IMR-90 (cell line): ENCODE measurements around the gene GLYAT. TPM values are rescaled to one million over a fixed set of nuclear protein-coding genes. Genes with fewer than 3 reads are reported as not detected.

Experiments
- ATAC-seq: fragments of 200-7000 bp; cut with Tn5 transposase; 2 replicates; pipeline ENCODE4 v1.9.1; 2020; ENCODE audit warnings: low read depth, mild to moderate bottlenecking, moderate library complexity
- BruUV-seq: library from RNA; stranded (reverse); fragments of 400-500 nt; replicated peaks from 2 replicates; lab custom pipeline; 2021; lab: Mats Ljungman, UMichigan
- CTCF ChIA-PET: fragments of 300-600 bp; formaldehyde crosslinking; extraction: SDS; loops from one replicate; lab custom pipeline; 2021; ENCODE audit warnings: antibody characterized with exemption; lab: Yijun Ruan, JAX
- POLR2A ChIA-PET: fragments of 300-600 bp; sonication (Branson Sonifier 250); formaldehyde crosslinking; loops from one replicate; lab custom pipeline; 2022; ENCODE audit warnings: antibody characterized with exemption; ENCODE audit not compliant: unreplicated experiment; lab: Charles Lee
- DNase-seq: peaks from one replicate; pipeline ENCODE4 v3.0.0; 2013
- H2AFZ ChIP-seq: replicated peaks from 2 replicates; pipeline ENCODE3; 2013; ENCODE audit warnings: low read length, mild to moderate bottlenecking; ENCODE audit not compliant: poor library complexity
- H2AK5ac ChIP-seq: 2 replicates; pipeline ENCODE4 v1.6.1; 2013; ENCODE audit warnings: low read depth, low read length, inconsistent platforms
- H2AK9ac ChIP-seq: replicated peaks from 2 replicates; pipeline ENCODE3; 2013; ENCODE audit warnings: mild to moderate bottlenecking, low read depth, low read length, moderate library complexity; ENCODE audit not compliant: poor library complexity
- H2BK120ac ChIP-seq: 2 replicates; pipeline ENCODE4 v1.6.1; 2013; ENCODE audit warnings: low read depth, low read length, inconsistent platforms
- H2BK15ac ChIP-seq: 3 replicates; pipeline ENCODE4 v1.6.1; 2013; ENCODE audit warnings: low read depth, low read length, inconsistent platforms
- H2BK20ac ChIP-seq: 2 replicates; pipeline ENCODE4 v1.6.1; 2013; ENCODE audit warnings: low read depth, mild to moderate bottlenecking, inconsistent platforms, low read length, moderate library complexity
- H2BK5ac ChIP-seq: 2 replicates; pipeline ENCODE4 v1.6.1; 2013; ENCODE audit warnings: mild to moderate bottlenecking, low read depth, low read length, inconsistent platforms; ENCODE audit not compliant: poor library complexity, severe bottlenecking
- H3K14ac ChIP-seq: replicated peaks from 2 replicates; pipeline ENCODE4 v1.6.1; 2013; ENCODE audit warnings: low read depth, low read length, inconsistent platforms
- H3K18ac ChIP-seq: 2 replicates; pipeline ENCODE4 v1.6.1; 2013; ENCODE audit warnings: low read depth, low read length, control low read depth
- H3K23ac ChIP-seq: 2 replicates; pipeline ENCODE4 v1.6.1; 2013; ENCODE audit warnings: low read depth, low read length, inconsistent platforms
- H3K27ac ChIP-seq: 2 replicates; pipeline ENCODE4 v1.5.1; 2013; ENCODE audit warnings: mild to moderate bottlenecking, control low read depth, low read length; ENCODE audit not compliant: insufficient read depth
- H3K27me3 ChIP-seq: 2 replicates; pipeline ENCODE4 v1.6.1; 2013; ENCODE audit warnings: low read length; ENCODE audit not compliant: control insufficient read depth, insufficient read depth
- H3K36me3 ChIP-seq: 2 replicates; pipeline ENCODE4 v1.6.1; 2013; ENCODE audit warnings: low read length, mixed read lengths; ENCODE audit not compliant: control insufficient read depth, insufficient read depth
- H3K4ac ChIP-seq: 2 replicates; pipeline ENCODE4 v1.6.1; 2013; ENCODE audit warnings: low read depth, low read length, inconsistent platforms
- H3K4me1 ChIP-seq: 2 replicates; pipeline ENCODE4 v1.6.1; 2013; ENCODE audit warnings: low read length, mixed read lengths; ENCODE audit not compliant: control insufficient read depth, insufficient read depth
- H3K4me2 ChIP-seq: 2 replicates; pipeline ENCODE4 v1.6.1; 2013; ENCODE audit warnings: low read depth, mild to moderate bottlenecking, control low read depth, low read length, moderate library complexity
- H3K4me3 ChIP-seq: 2 replicates; pipeline ENCODE4 v1.5.1; 2013; ENCODE audit warnings: low read depth, mild to moderate bottlenecking, control low read depth, low read length, moderate library complexity; ENCODE audit not compliant: insufficient read depth
- H3K56ac ChIP-seq: 2 replicates; pipeline ENCODE4 v1.6.1; 2013; ENCODE audit warnings: low read length, inconsistent platforms; ENCODE audit not compliant: insufficient read depth; ENCODE audit errors: extremely low read depth
- H3K79me1 ChIP-seq, 2 experiments: 2 replicates each; pipeline ENCODE4 v1.6.1; 2013; ENCODE audit warnings: low read length in 2 of 2, inconsistent platforms in 1 of 2, low read depth in 1 of 2
- H3K9ac ChIP-seq: 2 replicates; pipeline ENCODE4 v1.6.1; 2013; ENCODE audit warnings: low read depth, low read length, control low read depth
- H3K9me1 ChIP-seq: 2 replicates; pipeline ENCODE4 v1.6.1; 2013; ENCODE audit warnings: low read length, inconsistent platforms; ENCODE audit not compliant: insufficient read depth
- H3K9me3 ChIP-seq: 2 replicates; pipeline ENCODE4 v1.6.1; 2013; ENCODE audit warnings: low read length; ENCODE audit not compliant: control insufficient read depth, insufficient read depth
- H4K20me1 ChIP-seq: 2 replicates; pipeline ENCODE4 v1.6.1; 2013; ENCODE audit warnings: low read length, inconsistent platforms; ENCODE audit not compliant: insufficient read depth
- H4K5ac ChIP-seq: 2 replicates; pipeline ENCODE4 v1.6.1; 2013; ENCODE audit warnings: mild to moderate bottlenecking, low read depth, low read length, control low read depth
- H4K8ac ChIP-seq, 2 experiments: 2 replicates each; pipeline ENCODE4 v1.6.1; 2013; ENCODE audit warnings: low read depth in 2 of 2, low read length in 2 of 2, control low read depth in 1 of 2, inconsistent platforms in 1 of 2
- H4K91ac ChIP-seq: 2 replicates; pipeline ENCODE4 v1.6.1; 2013; ENCODE audit warnings: low read depth, low read length, inconsistent platforms; ENCODE audit not compliant: insufficient read depth
- BHLHE40 ChIP-seq: fragments of 150-350 bp; IDR thresholded peaks from 2 replicates; pipeline ENCODE4 v1.6.1; 2016; ENCODE audit warnings: mild to moderate bottlenecking, low read depth, low read length
- CEBPB ChIP-seq: IDR thresholded peaks from 2 replicates; pipeline ENCODE4 v1.6.1; 2012; ENCODE audit warnings: low read depth, low read length, improper control_type of control experiment
- CHD1 ChIP-seq: IDR thresholded peaks from 2 replicates; pipeline ENCODE4 v1.6.1; 2012; ENCODE audit warnings: low read depth, low read length, improper control_type of control experiment
- FOS ChIP-seq: fragments of 150-350 bp; IDR thresholded peaks from 2 replicates; pipeline ENCODE4 v1.6.1; 2016; ENCODE audit warnings: low read depth, low read length
- MAFK ChIP-seq: IDR thresholded peaks from 2 replicates; pipeline ENCODE4 v1.6.1; 2012; ENCODE audit warnings: low read depth, low read length, improper control_type of control experiment
- MAZ ChIP-seq: IDR thresholded peaks from 2 replicates; pipeline ENCODE4 v1.6.1; 2012; ENCODE audit warnings: low read depth, mild to moderate bottlenecking, low read length, improper control_type of control experiment, moderate library complexity, borderline replicate concordance
- MXI1 ChIP-seq: IDR thresholded peaks from 2 replicates; pipeline ENCODE4 v1.6.1; 2012; ENCODE audit warnings: low read depth, mild to moderate bottlenecking, low read length, moderate library complexity, borderline replicate concordance
- NFE2L2 ChIP-seq: fragments of 150-350 bp; IDR thresholded peaks from 2 replicates; pipeline ENCODE4 v1.6.1; 2016; ENCODE audit warnings: low read depth, mild to moderate bottlenecking, low read length
- POLR2A ChIP-seq: IDR thresholded peaks from 2 replicates; pipeline ENCODE4 v1.6.1; 2012; ENCODE audit warnings: mild to moderate bottlenecking, low read depth, low read length
- RAD21 ChIP-seq: IDR thresholded peaks from 2 replicates; pipeline ENCODE4 v1.6.1; 2012; ENCODE audit warnings: low read length, improper control_type of control experiment
- RCOR1 ChIP-seq: IDR thresholded peaks from 2 replicates; pipeline ENCODE4 v1.6.1; 2012; ENCODE audit warnings: mild to moderate bottlenecking, low read length, improper control_type of control experiment; ENCODE audit not compliant: insufficient replicate concordance
- RFX5 ChIP-seq: IDR thresholded peaks from 2 replicates; pipeline ENCODE4 v1.8.0; 2012; ENCODE audit warnings: low read depth, mild to moderate bottlenecking, low read length, moderate library complexity
- SMC3 ChIP-seq: fragments of 150-350 bp; IDR thresholded peaks from 2 replicates; pipeline ENCODE4 v1.6.1; 2016; ENCODE audit warnings: low read depth, mild to moderate bottlenecking, antibody characterized with exemption, low read length, moderate library complexity
- dilution Hi-C: fragments of 300-500 bp; cut with HindIII; formaldehyde crosslinking; loops from one replicate; pipeline ENCODE4 v1.14.3; 2018; ENCODE audit warnings: low sequenced_read_pairs; ENCODE audit not compliant: unreplicated experiment
- in situ Hi-C: fragments of 300-500 bp; cut with MboI; formaldehyde crosslinking; loops from 3 replicates; pipeline ENCODE4 v1.14.3; 2019; ENCODE audit warnings: low sequenced_read_pairs, inconsistent platforms, mixed read lengths
- intact Hi-C: fragments of 100-400 bp; cut with micrococcal nuclease; formaldehyde crosslinking; loops from 2 replicates; pipeline ENCODE4 v1.10.0; 2022
- polyA plus RNA-seq, 3 experiments: library from polyadenylated mRNA; depleted of rRNA; stranded (reverse); fragments of >200 nt; gene quantifications; 2 replicates each; pipeline ENCODE4 v1.2.3, GENCODE V29; 2012; ENCODE audit warnings: low replicate concordance in 1 of 3
- total RNA-seq: library from RNA; depleted of rRNA; stranded (reverse); fragments of >200 nt; gene quantifications from 2 replicates; pipeline ENCODE4 v1.2.3, GENCODE V29; 2012
- TF ChIP-seq, protein P1 (sequence below): fragments of 150-350 bp; IDR thresholded peaks from 2 replicates; pipeline ENCODE4 v1.6.1; 2016; ENCODE audit warnings: low read depth, mild to moderate bottlenecking, low read length, moderate library complexity, borderline replicate concordance
- TF ChIP-seq, protein P2 (sequence below): fragments of 150-350 bp; IDR thresholded peaks from 2 replicates; pipeline ENCODE4 v1.6.1; 2017; ENCODE audit warnings: mild to moderate bottlenecking, antibody characterized with exemption, low read length, low read depth
- TF ChIP-seq, protein P3 (sequence below): conservative IDR thresholded peaks from 2 replicates; pipeline ENCODE4 v1.5.1; 2012; ENCODE audit warnings: mild to moderate bottlenecking, low read depth, low read length, improper control_type of control experiment

Gene GLYAT
- total and polyA plus RNA-seq, 2 of the 4 experiments (the other 2 are of a cell fraction) = not detected

DNA sequence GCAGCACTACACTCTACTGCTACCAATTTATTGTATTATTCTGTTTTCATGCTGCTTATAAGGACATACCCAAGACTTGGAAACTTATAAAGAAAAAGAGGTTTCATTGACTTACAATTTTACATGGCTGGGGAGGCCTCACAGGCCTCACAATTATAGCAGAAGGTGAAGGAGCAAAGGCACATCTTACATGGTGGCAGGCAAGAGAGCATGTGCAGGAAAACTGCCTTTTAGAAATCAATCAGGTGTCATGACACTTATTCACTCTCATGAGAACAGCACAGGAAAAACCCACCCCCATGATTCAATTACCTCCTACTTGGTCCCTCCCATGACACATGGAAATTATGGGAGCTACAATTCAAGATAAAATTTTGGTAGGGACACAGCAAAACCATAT lies 49.6 kb upstream of the GLYAT start:
- DNase-seq = no peak
- no peak overlapping the region for H3K27ac ChIP-seq
- no TSS peak for BruUV-seq
- H3K27me3 ChIP-seq = no peaks in the 10 kb centered on the region
- in situ Hi-C loops = no loop called here
- no peak overlapping the region for H4K8ac ChIP-seq
- H4K91ac ChIP-seq = no peak overlapping the region
- H3K4me2 ChIP-seq = no peak overlapping the region
- no peak overlapping the region for H2AK5ac ChIP-seq
- no peak overlapping the region for H3K4ac ChIP-seq
- no peaks in the 10 kb centered on the region for H3K4me1 ChIP-seq
- POLR2A ChIA-PET = no interaction called here
- TF ChIP-seq RCOR1 = no peak
- TF ChIP-seq SMC3 = no peak
- no peak for TF ChIP-seq MAZ
- TF ChIP-seq NFE2L2 = no peak
- no peak for TF ChIP-seq BHLHE40
- TF ChIP-seq, protein P1, sequence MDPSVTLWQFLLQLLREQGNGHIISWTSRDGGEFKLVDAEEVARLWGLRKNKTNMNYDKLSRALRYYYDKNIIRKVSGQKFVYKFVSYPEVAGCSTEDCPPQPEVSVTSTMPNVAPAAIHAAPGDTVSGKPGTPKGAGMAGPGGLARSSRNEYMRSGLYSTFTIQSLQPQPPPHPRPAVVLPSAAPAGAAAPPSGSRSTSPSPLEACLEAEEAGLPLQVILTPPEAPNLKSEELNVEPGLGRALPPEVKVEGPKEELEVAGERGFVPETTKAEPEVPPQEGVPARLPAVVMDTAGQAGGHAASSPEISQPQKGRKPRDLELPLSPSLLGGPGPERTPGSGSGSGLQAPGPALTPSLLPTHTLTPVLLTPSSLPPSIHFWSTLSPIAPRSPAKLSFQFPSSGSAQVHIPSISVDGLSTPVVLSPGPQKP = no peak
- no peak for TF ChIP-seq CEBPB
- TF ChIP-seq RFX5 = no peak
- TF ChIP-seq FOS = no peak
- no peak for TF ChIP-seq CHD1
- TF ChIP-seq RAD21 = no peak
- TF ChIP-seq MAFK = no peak
- no peak for TF ChIP-seq POLR2A
- TF ChIP-seq MXI1 = no peak
- TF ChIP-seq, protein P2, sequence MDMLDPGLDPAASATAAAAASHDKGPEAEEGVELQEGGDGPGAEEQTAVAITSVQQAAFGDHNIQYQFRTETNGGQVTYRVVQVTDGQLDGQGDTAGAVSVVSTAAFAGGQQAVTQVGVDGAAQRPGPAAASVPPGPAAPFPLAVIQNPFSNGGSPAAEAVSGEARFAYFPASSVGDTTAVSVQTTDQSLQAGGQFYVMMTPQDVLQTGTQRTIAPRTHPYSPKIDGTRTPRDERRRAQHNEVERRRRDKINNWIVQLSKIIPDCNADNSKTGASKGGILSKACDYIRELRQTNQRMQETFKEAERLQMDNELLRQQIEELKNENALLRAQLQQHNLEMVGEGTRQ = no peak
- TF ChIP-seq, protein P3, sequence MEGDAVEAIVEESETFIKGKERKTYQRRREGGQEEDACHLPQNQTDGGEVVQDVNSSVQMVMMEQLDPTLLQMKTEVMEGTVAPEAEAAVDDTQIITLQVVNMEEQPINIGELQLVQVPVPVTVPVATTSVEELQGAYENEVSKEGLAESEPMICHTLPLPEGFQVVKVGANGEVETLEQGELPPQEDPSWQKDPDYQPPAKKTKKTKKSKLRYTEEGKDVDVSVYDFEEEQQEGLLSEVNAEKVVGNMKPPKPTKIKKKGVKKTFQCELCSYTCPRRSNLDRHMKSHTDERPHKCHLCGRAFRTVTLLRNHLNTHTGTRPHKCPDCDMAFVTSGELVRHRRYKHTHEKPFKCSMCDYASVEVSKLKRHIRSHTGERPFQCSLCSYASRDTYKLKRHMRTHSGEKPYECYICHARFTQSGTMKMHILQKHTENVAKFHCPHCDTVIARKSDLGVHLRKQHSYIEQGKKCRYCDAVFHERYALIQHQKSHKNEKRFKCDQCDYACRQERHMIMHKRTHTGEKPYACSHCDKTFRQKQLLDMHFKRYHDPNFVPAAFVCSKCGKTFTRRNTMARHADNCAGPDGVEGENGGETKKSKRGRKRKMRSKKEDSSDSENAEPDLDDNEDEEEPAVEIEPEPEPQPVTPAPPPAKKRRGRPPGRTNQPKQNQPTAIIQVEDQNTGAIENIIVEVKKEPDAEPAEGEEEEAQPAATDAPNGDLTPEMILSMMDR = no peak
- H4K20me1 ChIP-seq = no peaks in the 10 kb centered on the region
- H3K9me3 ChIP-seq = no peaks in the 10 kb centered on the region
- no peak overlapping the region for H2AK9ac ChIP-seq
- no peak overlapping the region for H3K14ac ChIP-seq
- H3K36me3 ChIP-seq = no peaks in the 10 kb centered on the region
- intact Hi-C loops = no loop called here
- dilution Hi-C loops = no loop called here
- no peak overlapping the region for H4K5ac ChIP-seq
- no peaks in the 10 kb centered on the region for H3K79me1 ChIP-seq
- H3K9me1 ChIP-seq = no peaks in the 10 kb centered on the region
- H3K56ac ChIP-seq = no peak overlapping the region
- no peak overlapping the region for H2BK120ac ChIP-seq
- H3K9ac ChIP-seq = no peak overlapping the region
- no peak overlapping the region for H2AFZ ChIP-seq
- H2BK5ac ChIP-seq = no peak overlapping the region
- no peak for ATAC-seq
- H2BK20ac ChIP-seq = no peak overlapping the region
- CTCF ChIA-PET = no interaction called here
- no peak overlapping the region for H3K23ac ChIP-seq
- no peak overlapping the region for H2BK15ac ChIP-seq
- no peak overlapping the region for H3K4me3 ChIP-seq
- no peak overlapping the region for H3K18ac ChIP-seq
